DMS153 treated with DMSO at 0.1 percent for 48 hours (cell line): ENCODE measurements around the gene MZT2B.
"Not testable (repeated sequence)": the region's sequence is repeated elsewhere in the genome, so short reads cannot be mapped to it uniquely, and the experiment has no call there.

ENCODE experiments used
- DNase-seq: peaks from one replicate; lab custom pipeline; 2025; ENCODE audit not compliant: unreplicated experiment; lab: John Stamatoyannopoulos, UW

Gene MZT2B

GRCh38 chr2:130152136-130152815 lies 29.8 kb upstream of the MZT2B start:
- not testable (repeated sequence) for DNase-seq

- DNase-seq = no peak
These were observed 29.1 kb upstream of the MZT2B start for GRCh38 chr2:130152816-130153595.

GRCh38 chr2:130153721-130154422 lies 28.2 kb upstream of the MZT2B start:
- not testable (repeated sequence) for DNase-seq

GRCh38 chr2:130154423-130154770 lies 27.7 kb upstream of the MZT2B start:
- not testable (repeated sequence) for DNase-seq

- DNase-seq = no peak
These were observed 27.0 kb upstream of the MZT2B start for GRCh38 chr2:130154773-130155765.

- DNase-seq = peak; percentile 17
These were observed 26.0 kb upstream of the MZT2B start for GRCh38 chr2:130155956-130156623.

GRCh38 chr2:130156624-130157004 lies 25.4 kb upstream of the MZT2B start:
- no peak for DNase-seq

- DNase-seq = not testable (repeated sequence)
These were observed 24.7 kb upstream of the MZT2B start for GRCh38 chr2:130157354-130157753.

GRCh38 chr2:130157825-130158514 lies 24.1 kb upstream of the MZT2B start:
- not testable (repeated sequence) for DNase-seq

GRCh38 chr2:130158631-130159030 lies 23.4 kb upstream of the MZT2B start:
- no peak for DNase-seq

- not testable (repeated sequence) for DNase-seq
These were observed 22.7 kb upstream of the MZT2B start for GRCh38 chr2:130159376-130159775.

- DNase-seq = no peak
These were observed 21.9 kb upstream of the MZT2B start for GRCh38 chr2:130160131-130160530.

- DNase-seq = not testable (repeated sequence)
These were observed 21.0 kb upstream of the MZT2B start for GRCh38 chr2:130160838-130161705.

- not testable (repeated sequence) for DNase-seq
These were observed 19.6 kb upstream of the MZT2B start for GRCh38 chr2:130162486-130162885.

GRCh38 chr2:130162968-130163367 lies 19.1 kb upstream of the MZT2B start:
- DNase-seq = no peak

- DNase-seq = no peak
These were observed 16.6 kb upstream of the MZT2B start for GRCh38 chr2:130165293-130166016.

GRCh38 chr2:130166611-130167010 lies 15.5 kb upstream of the MZT2B start:
- DNase-seq = not testable (repeated sequence)

- DNase-seq = not testable (repeated sequence)
These were observed 12.9 kb upstream of the MZT2B start for GRCh38 chr2:130169163-130169562.
